Measurements from ENCODE around the gene DYNLL1. TPM values are rescaled to one million over a fixed set of nuclear protein-coding genes. Genes with fewer than 3 reads are reported as not detected.

The DYNLL1 gene
- total and polyA plus RNA-seq, 2 of the 13 experiments (the other 11 are each of a cell fraction or from before 2014, with no cell fraction given), result 271 to 294 TPM

- TF ChIP-seq ZBTB3 (CRISPR knock-in tag; IDR thresholded peaks at IDR 0.05; ENCODE audit: borderline replicate concordance, low read depth) (no peak), SETDB1 (CRISPR knock-in tag; IDR thresholded peaks at IDR 0.05; ENCODE audit: borderline replicate concordance) (no peak), MEF2D (CRISPR knock-in tag; IDR thresholded peaks at IDR 0.05) (no peak), ZNF530 (CRISPR knock-in tag; IDR thresholded peaks at IDR 0.05; ENCODE audit: low read depth) (no peak), ZNF674 (CRISPR knock-in tag; IDR thresholded peaks at IDR 0.05; ENCODE audit: low read depth) (no peak), ZNF333 (CRISPR knock-in tag; IDR thresholded peaks at IDR 0.05; ENCODE audit: borderline replicate concordance) (peak; percentile 96), ATF7-NPFF (CRISPR knock-in tag; IDR thresholded peaks at IDR 0.05; ENCODE audit: low read depth) (peak; percentile 51), ARID3A (IDR thresholded peaks at IDR 0.05; ENCODE audit: low read depth, low read length) (no peak; the same call in 1 of the 2 replicates), ZNF746 (CRISPR knock-in tag; IDR thresholded peaks at IDR 0.05) (0 out of 2 replicates have a peak, but pooled peaks have one; percentile 22), ZNF777 (CRISPR knock-in tag; IDR thresholded peaks at IDR 0.05) (0 out of 2 replicates have a peak, but pooled peaks have one; percentile 39), FLYWCH1 (CRISPR knock-in tag; IDR thresholded peaks at IDR 0.05) (no peak), PREB (CRISPR knock-in tag; IDR thresholded peaks at IDR 0.05) (no peak), ZNF180 (CRISPR knock-in tag; IDR thresholded peaks at IDR 0.05; ENCODE audit: borderline replicate concordance, low read depth) (no peak), SIN3B (IDR thresholded peaks at IDR 0.05; ENCODE audit: low read length) (peak; percentile 55; the same call in 1 of the 2 replicates)
These were observed at the start of gene DYNLL1 (continued) for GRCh38 chr12:120495731-120496412.
